Measurements from ENCODE around the gene ZNF823.

GRCh38 chr19:11680689-11681302 lies 58.0 kb downstream of the ZNF823 start:
- TF ChIP-seq CTCF (IDR thresholded peaks at IDR 0.05) (no peak), POLR2A (IDR thresholded peaks at IDR 0.05) (no peak), POLR2AphosphoS5 (IDR thresholded peaks at IDR 0.05) (no peak)
